A549 (cell line): ENCODE results near the gene MAPRE2. TPM values are rescaled to one million over a fixed set of nuclear protein-coding genes. Genes with fewer than 3 reads are reported as not detected.

ENCODE experiments used
- ATAC-seq, 2 experiments: fragments of 200-7000 bp in 1 of 2; fragments of >200 bp in 1 of 2; cut with Nextera tagmentation in 1 of 2; cut with Tn5 transposase in 1 of 2; 3 replicates each; pipeline versions ENCODE4 v1.8.0 to v1.9.1; 2018 to 2020; ENCODE audit warnings: mild to moderate bottlenecking in 1 of 2, moderate library complexity in 1 of 2
- CTCF ChIA-PET: fragments of 300-600 bp; sonication (Branson Sonifier 250); formaldehyde crosslinking; extraction: SDS; loops from one replicate; lab custom pipeline; 2021; ENCODE audit warnings: antibody characterized with exemption, inconsistent platforms; lab: Yijun Ruan, JAX
- POLR2A ChIA-PET: fragments of 350-600 bp; formaldehyde crosslinking; extraction: SDS; loops from one replicate; lab custom pipeline; 2021; ENCODE audit warnings: antibody characterized with exemption, inconsistent platforms; lab: Yijun Ruan, JAX
- DNase-seq, 2 experiments: peaks; one replicate each; pipeline versions ENCODE4 v3.0.0 to v3.0.0-alpha.2; 2011 to 2016; ENCODE audit warnings: low read depth in 1 of 2, low spot score in 1 of 2
- FAIRE-seq: peaks from 2 replicates; lab custom pipeline; 2011; peaks lifted over from hg19 to GRCh38; lab: Jason Lieb, UNC
- H3K27ac ChIP-seq, 2 experiments: fragments of >200 bp; sonication (Bioruptor Twin); formaldehyde crosslinking; 3 replicates each; pipeline ENCODE4 v1.5.1; 2016 to 2017
- H3K4me1 ChIP-seq: fragments of >200 bp; sonication (Bioruptor Twin); formaldehyde crosslinking; 3 replicates; pipeline ENCODE4 v1.6.1; 2016
- H3K4me2 ChIP-seq: fragments of >200 bp; sonication (Bioruptor Twin); formaldehyde crosslinking; 3 replicates; pipeline ENCODE4 v1.6.1; 2016
- H3K4me3 ChIP-seq: fragments of >200 bp; sonication (Bioruptor Twin); formaldehyde crosslinking; 3 replicates; pipeline ENCODE4 v1.5.1; 2016
- H3K9me3 ChIP-seq: fragments of >200 bp; sonication (Bioruptor Twin); formaldehyde crosslinking; 3 replicates; pipeline ENCODE4 v1.6.1; 2016
- BHLHE40 ChIP-seq: IDR thresholded peaks from 2 replicates; pipeline ENCODE4 v1.6.1; 2012; ENCODE audit warnings: low read depth, low read length, inconsistent platforms
- CBX2 ChIP-seq: fragments of 200-600 bp; sonication (generic); IDR thresholded peaks from 2 replicates; pipeline ENCODE4 v1.6.1; 2016; ENCODE audit warnings: low read depth, mild to moderate bottlenecking, borderline replicate concordance
- CBX8 ChIP-seq: fragments of 200-600 bp; sonication (generic); IDR thresholded peaks from 2 replicates; pipeline ENCODE4 v1.6.1; 2016
- CHD4 ChIP-seq: fragments of 200-600 bp; sonication (generic); IDR thresholded peaks from 2 replicates; pipeline ENCODE4 v1.6.1; 2016; ENCODE audit warnings: antibody characterized with exemption, mild to moderate bottlenecking, borderline replicate concordance
- EHF ChIP-seq: fragments of 250-450 bp; sonication (Bioruptor Pico); IDR thresholded peaks from 2 replicates; pipeline ENCODE4 v1.5.0; 2020; ENCODE audit warnings: mild to moderate bottlenecking
- EP300 ChIP-seq, 2 experiments: fragments of >200 bp; sonication (Bioruptor Twin); formaldehyde crosslinking; IDR thresholded peaks; 2 replicates in 1 of 2; 3 replicates in 1 of 2; pipeline ENCODE4 v1.6.1; 2016 to 2017
- GATA3 ChIP-seq: IDR thresholded peaks from 2 replicates; pipeline ENCODE4 v1.6.1; 2012; ENCODE audit warnings: borderline replicate concordance
- HDAC2 ChIP-seq: fragments of 200-600 bp; sonication (generic); IDR thresholded peaks from 2 replicates; pipeline ENCODE4 v1.6.1; 2016
- HEYL ChIP-seq: fragments of 250-450 bp; sonication (Bioruptor Pico); IDR thresholded peaks from 2 replicates; pipeline ENCODE4 v1.8.0; 2021; ENCODE audit warnings: mild to moderate bottlenecking, moderate library complexity
- HOXA7 ChIP-seq: fragments of 250-450 bp; sonication (Bioruptor Pico); IDR thresholded peaks from 2 replicates; pipeline ENCODE4 v1.5.0; 2020; ENCODE audit warnings: mild to moderate bottlenecking, moderate library complexity
- JUN ChIP-seq, 2 experiments: fragments of >200 bp; sonication (Bioruptor Twin); formaldehyde crosslinking; IDR thresholded peaks; 2 replicates in 1 of 2; 3 replicates in 1 of 2; pipeline ENCODE4 v1.6.1; 2016 to 2017
- JUNB ChIP-seq: fragments of >200 bp; sonication (Bioruptor Twin); formaldehyde crosslinking; IDR thresholded peaks from 2 replicates; pipeline ENCODE4 v1.6.1; 2016
- NFE2L2 ChIP-seq: fragments of 150-350 bp; conservative IDR thresholded peaks from 2 replicates; pipeline ENCODE4 v1.6.1; 2014; ENCODE audit warnings: low read length
- NR3C1 ChIP-seq: fragments of >200 bp; sonication (Bioruptor Twin); formaldehyde crosslinking; IDR thresholded peaks from 3 replicates; pipeline ENCODE4 v1.6.1; 2017
- POLR2A ChIP-seq: IDR thresholded peaks from 2 replicates; pipeline ENCODE4 v1.6.1; 2012; ENCODE audit warnings: mild to moderate bottlenecking, low read length
- RAD21 ChIP-seq, 2 experiments: fragments of >200 bp in 1 of 2; sonication (Bioruptor Twin) in 1 of 2; formaldehyde crosslinking in 1 of 2; IDR thresholded peaks in 1 of 2; conservative IDR thresholded peaks in 1 of 2; 2 replicates in 1 of 2; 3 replicates in 1 of 2; pipeline ENCODE4 v1.6.1; 2012 to 2018; ENCODE audit warnings: inconsistent platforms in 1 of 2
- RFX5 ChIP-seq: fragments of 450-650 bp; IDR thresholded peaks from 2 replicates; pipeline ENCODE4 v1.7.1; 2014; ENCODE audit warnings: antibody characterized with exemption, mild to moderate bottlenecking, moderate library complexity
- SREBF2 ChIP-seq: fragments of 450-650 bp; IDR thresholded peaks from 2 replicates; pipeline ENCODE4 v1.6.1; 2014; ENCODE audit warnings: mild to moderate bottlenecking, moderate library complexity
- TP53 ChIP-seq: fragments of 250-450 bp; sonication (Bioruptor Pico); IDR thresholded peaks from 2 replicates; pipeline ENCODE4 v1.5.0; 2021; ENCODE audit warnings: mild to moderate bottlenecking, moderate library complexity
- ZFP36 ChIP-seq: fragments of 450-650 bp; IDR thresholded peaks from 2 replicates; pipeline ENCODE4 v1.6.1; 2014; ENCODE audit warnings: borderline replicate concordance; ENCODE audit not compliant: partially characterized antibody
- ZSCAN20 ChIP-seq: fragments of 250-450 bp; sonication (Bioruptor Pico); IDR thresholded peaks from 2 replicates; pipeline ENCODE4 v1.8.0; 2022; ENCODE audit warnings: mild to moderate bottlenecking, moderate library complexity
- WGBS: methylation state at CpG from one replicate; pipeline ENCODE4 v1.1.6; 2017; ENCODE audit errors: missing lambda C conversion rate; 5-methylcytosine and 5-hydroxymethylcytosine counted together
- polyA plus RNA-seq, 4 experiments: library from polyadenylated mRNA; depleted of rRNA in 3 of 4; stranded (reverse); fragments of >200 nt; fragmentation: RNase III in 1 of 4; extraction: RNeasy Plus Mini Kit Qiagen cat#74134 plus additional on column Dnase treatment in 1 of 4; gene quantifications; 2 replicates in 3 of 4; 3 replicates in 1 of 4; pipeline ENCODE4 v1.2.3, GENCODE V29; 2011 to 2017
- TF ChIP-seq, protein P1 (sequence below): fragments of 250-450 bp; sonication (Bioruptor Pico); IDR thresholded peaks from 2 replicates; pipeline ENCODE4 v1.5.0; 2020; ENCODE audit warnings: low read depth, mild to moderate bottlenecking, moderate library complexity
- TF ChIP-seq, protein P2 (sequence below): fragments of 250-450 bp; sonication (Bioruptor Pico); IDR thresholded peaks from 2 replicates; pipeline ENCODE4 v1.5.0; 2021; ENCODE audit warnings: mild to moderate bottlenecking, moderate library complexity, borderline replicate concordance
- TF ChIP-seq, protein P3 (sequence below): fragments of >200 bp; sonication (Bioruptor Twin); formaldehyde crosslinking; IDR thresholded peaks from 2 replicates; pipeline ENCODE4 v1.6.1; 2016

Gene MAPRE2
- polyA plus RNA-seq, 2 of the 4 experiments (the other 2 are of a cell fraction), result 11.4 to 59.1 TPM

DNA sequence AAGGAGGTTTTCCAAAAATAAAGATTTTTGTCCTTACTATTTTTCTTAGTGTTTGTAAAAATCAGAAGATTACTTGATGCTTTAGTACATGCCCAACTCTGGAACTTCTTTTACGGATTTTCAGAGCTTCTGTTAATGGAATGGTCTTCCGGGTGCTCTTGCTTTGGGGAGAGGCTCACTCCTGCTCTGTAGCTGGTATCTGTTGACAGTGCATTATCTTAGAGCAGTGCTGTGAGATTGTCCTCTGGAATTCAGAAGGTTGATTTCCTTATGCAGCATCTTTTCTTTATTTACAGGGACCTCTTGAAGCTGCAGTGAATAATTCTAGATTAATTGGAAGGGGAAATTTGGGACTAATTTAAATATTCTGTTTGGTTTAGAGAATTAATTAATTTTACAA, 4.6 kb downstream of the MAPRE2 start:
- TF ChIP-seq BHLHE40, result no peak
- TF ChIP-seq EP300 (IDR thresholded peaks at IDR 0.05), result no peak
- TF ChIP-seq CBX2, result no peak
- no peak for TF ChIP-seq JUNB
- TF ChIP-seq JUN (IDR thresholded peaks at IDR 0.05), result no peak
- TF ChIP-seq CBX8, result no peak
- no peak for TF ChIP-seq NFE2L2
- TF ChIP-seq HEYL (CRISPR knock-in tag), result no peak
- no peak for TF ChIP-seq RAD21 (conservative IDR thresholded peaks at IDR 0.05 in 1 of 2, IDR thresholded peaks at IDR 0.05 in 1 of 2)
- TF ChIP-seq GATA3, result no peak
- no peak for TF ChIP-seq TP53 (CRISPR knock-in tag)

DNA sequence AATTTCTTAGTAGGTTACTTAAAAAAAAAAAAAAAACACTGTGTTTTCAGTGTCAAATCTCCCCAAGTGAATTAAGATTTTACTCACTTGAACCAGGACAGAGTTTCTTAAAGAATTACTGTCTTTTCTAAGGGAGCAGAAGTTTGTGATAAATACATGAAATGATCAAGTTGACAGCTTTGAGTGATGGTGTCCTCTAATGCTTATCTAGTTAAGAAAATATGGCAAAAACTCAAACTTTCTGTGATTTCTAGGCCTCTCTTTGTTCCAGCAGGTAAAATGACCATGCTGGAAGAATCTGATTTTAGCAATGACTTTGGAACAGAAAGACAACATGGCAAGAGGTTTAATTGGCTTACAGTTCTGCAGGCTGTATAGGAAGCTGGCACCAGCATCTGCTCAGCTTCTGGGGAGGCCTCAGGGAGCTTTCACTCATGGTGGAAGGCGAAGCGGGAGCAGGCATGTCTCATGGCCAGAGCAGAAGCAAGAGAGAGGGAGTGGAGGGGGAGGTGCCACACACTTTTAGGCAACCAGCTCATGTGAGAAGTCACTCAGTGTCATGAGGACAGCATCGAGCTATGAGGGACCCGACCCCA, 6.6 kb downstream of the MAPRE2 start:
- no peak for DNase-seq
- no peak for FAIRE-seq
- POLR2A ChIA-PET, result no interaction called here
- ATAC-seq, result no peak
- TF ChIP-seq POLR2A (no peak), RFX5 (no peak), HOXA7 (CRISPR knock-in tag) (no peak), ZFP36 (no peak), GATA3 (no peak)
- 91% methylated on average over 4 of the region's 4 CpGs for WGBS
- Histone ChIP-seq H3K4me2 (no peak overlapping the region), H3K4me1 (peaks cover 18% of the 10 kb centered on the region), H3K4me3 (no peak overlapping the region), H3K9me3 (no peaks in the 10 kb centered on the region), H3K27ac (no peak overlapping the region)
- CTCF ChIA-PET, result interaction anchor here (1.1 kb wide), 1 partner anchor 41 kb away, joined by 3 read pairs; no protein-coding TSS in a partner anchor

More for the DNA sequence above, 4.6 kb downstream of the MAPRE2 start:
- Histone ChIP-seq H3K4me3 (no peak overlapping the region), H3K27ac (no peak overlapping the region), H3K4me2 (no peak overlapping the region), H3K9me3 (no peaks in the 10 kb centered on the region), H3K4me1 (peaks cover 27% of the 10 kb centered on the region)
- CTCF ChIA-PET, result interaction anchor here (1.2 kb wide), 1 partner anchor 98 kb away, joined by 3 read pairs; no protein-coding TSS in a partner anchor
- FAIRE-seq (no peak), ATAC-seq (no peak), DNase-seq (no peak)
- POLR2A ChIA-PET, result no interaction called here
- 89% methylated on average over 2 of the region's 2 CpGs for WGBS

DNA sequence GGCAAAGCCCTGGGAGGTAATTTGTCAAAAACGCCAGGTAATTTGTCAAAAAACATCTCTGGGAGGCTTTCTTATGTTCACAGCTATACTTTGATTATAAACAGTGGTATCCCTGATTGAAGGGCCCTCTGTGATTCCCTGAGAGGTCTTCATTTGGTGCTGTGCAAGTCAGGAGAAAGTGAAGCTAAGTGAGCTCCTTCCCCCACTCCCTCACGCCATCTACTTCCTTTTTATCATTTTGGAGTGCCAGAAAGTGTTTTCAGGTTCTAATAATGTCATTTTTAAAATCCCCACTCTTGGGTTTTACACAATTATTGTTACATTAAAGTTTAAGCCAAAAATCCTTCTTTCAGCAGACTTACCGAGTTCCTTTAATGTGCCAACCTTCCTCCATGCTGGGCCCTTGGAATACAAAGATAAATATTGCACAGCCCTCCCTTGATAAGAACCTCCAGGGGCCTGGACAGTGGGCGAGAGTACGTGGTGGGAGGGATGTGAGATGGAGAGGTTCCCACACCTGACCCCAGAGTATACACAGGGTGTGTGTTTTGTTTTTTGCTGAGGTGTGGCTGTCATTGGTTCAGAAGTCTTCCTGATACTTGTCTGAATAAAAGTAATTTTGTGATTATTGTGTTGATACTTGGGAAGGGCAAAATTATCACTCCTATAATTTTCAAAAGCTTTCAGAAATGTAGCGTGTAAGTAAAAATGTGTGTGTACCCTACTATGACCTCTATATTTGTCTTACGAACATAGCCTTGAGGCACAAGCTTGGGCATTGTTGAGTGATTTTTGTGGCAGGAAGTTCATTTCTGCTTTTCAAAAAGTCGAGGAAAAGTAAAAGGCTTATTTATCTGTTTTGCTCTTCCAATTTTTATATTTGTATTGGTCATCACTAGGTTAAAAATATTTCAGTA, 8.2 kb downstream of the MAPRE2 start:
- H3K4me3 ChIP-seq, result no peak overlapping the region
- H3K9me3 ChIP-seq, result no peaks in the 10 kb centered on the region
- ChIA-PET CTCF (no interaction called here), POLR2A (no interaction called here)
- H3K27ac ChIP-seq, result no peak overlapping the region
- H3K4me1 ChIP-seq, result peaks cover 15% of the 10 kb centered on the region; the same call in 1 of the 3 replicates
- WGBS, result 64% methylated on average over 8 of the region's 8 CpGs
- TF ChIP-seq ZSCAN20 (CRISPR knock-in tag) (no peak), EP300 (IDR thresholded peaks at IDR 0.05) (no peak), HDAC2 (no peak), NFE2L2 (no peak), RAD21 (conservative IDR thresholded peaks at IDR 0.05 in 1 of 2, IDR thresholded peaks at IDR 0.05 in 1 of 2) (no peak), RFX5 (no peak), NR3C1 (no peak), EHF (CRISPR knock-in tag) (no peak), ZFP36 (no peak), SREBF2 (no peak), CHD4 (no peak)
- TF ChIP-seq, protein P1, sequence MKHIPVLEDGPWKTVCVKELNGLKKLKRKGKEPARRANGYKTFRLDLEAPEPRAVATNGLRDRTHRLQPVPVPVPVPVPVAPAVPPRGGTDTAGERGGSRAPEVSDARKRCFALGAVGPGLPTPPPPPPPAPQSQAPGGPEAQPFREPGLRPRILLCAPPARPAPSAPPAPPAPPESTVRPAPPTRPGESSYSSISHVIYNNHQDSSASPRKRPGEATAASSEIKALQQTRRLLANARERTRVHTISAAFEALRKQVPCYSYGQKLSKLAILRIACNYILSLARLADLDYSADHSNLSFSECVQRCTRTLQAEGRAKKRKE (CRISPR knock-in tag), result no peak
- TF ChIP-seq, protein P2, sequence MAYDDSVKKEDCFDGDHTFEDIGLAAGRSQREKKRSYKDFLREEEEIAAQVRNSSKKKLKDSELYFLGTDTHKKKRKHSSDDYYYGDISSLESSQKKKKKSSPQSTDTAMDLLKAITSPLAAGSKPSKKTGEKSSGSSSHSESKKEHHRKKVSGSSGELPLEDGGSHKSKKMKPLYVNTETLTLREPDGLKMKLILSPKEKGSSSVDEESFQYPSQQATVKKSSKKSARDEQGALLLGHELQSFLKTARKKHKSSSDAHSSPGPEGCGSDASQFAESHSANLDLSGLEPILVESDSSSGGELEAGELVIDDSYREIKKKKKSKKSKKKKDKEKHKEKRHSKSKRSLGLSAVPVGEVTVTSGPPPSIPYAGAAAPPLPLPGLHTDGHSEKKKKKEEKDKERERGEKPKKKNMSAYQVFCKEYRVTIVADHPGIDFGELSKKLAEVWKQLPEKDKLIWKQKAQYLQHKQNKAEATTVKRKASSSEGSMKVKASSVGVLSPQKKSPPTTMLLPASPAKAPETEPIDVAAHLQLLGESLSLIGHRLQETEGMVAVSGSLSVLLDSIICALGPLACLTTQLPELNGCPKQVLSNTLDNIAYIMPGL (CRISPR knock-in tag), result no peak
- TF ChIP-seq, protein P3, sequence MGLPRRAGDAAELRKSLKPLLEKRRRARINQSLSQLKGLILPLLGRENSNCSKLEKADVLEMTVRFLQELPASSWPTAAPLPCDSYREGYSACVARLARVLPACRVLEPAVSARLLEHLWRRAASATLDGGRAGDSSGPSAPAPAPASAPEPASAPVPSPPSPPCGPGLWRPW, result no peak
- peak overlapping the region; percentile 9; the same call in 1 of the 3 replicates for H3K4me2 ChIP-seq
- FAIRE-seq, result no peak
- DNase-seq, result no peak
- no peak for ATAC-seq
